Measurements from ENCODE around the gene RAB7A.
A peak's percentile ranks its signal among the peaks of the same experiment; 100 is the strongest.
"Not testable (repeated sequence)": the region's sequence is repeated elsewhere in the genome, so short reads cannot be mapped to it uniquely, and the experiment has no call there.

Gene RAB7A

DNA sequence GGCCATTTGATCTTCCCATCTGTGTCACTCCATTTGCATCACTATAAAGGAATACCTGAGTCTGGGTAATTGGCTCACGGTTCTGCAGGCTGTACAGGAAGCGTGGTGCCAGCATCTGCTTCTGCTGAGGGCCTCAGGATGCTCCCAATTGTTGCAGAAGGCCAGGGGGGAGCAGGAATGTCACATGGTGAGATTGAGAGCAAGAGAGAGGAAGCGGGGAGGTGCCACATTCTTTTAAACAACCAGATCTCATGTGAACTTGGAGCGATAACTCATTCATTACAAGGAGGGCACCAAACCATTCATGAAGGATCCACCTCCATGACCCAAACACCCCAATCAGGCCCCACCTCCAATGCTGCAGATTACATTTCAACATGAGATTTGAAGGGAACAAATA lies 13.1 kb upstream of the RAB7A start:
- DNase-seq = no peak

DNA sequence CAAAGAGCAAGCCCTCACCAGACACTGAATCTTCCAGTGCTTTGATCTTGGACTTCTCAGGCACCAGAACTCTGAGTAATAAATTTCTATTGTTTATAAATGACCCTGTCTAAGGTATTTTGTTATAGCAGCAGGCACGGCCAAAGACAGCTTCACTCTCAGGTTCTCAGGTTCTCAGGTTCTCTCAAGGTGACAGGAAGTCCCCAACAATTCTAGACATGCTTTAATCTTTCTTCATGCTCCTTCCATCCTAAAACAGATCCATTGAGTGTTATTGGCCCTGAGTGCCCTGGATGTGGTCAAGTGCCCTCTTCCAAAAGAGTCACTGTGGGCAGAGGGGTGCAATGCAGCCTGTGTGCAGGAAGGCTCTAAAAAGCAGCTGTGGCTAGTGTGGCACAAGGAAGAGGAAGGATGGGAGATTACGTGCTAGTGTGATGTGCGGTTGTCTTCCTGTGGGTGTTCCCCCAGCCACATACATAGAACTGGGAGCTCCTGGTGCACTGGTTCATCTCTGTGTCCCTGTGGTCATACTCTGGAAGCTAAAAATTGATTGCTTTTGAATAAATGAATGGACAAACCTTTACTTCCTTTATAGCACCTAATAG lies 11.0 kb upstream of the RAB7A start:
- DNase-seq = peak; percentile 33 to 43

DNA sequence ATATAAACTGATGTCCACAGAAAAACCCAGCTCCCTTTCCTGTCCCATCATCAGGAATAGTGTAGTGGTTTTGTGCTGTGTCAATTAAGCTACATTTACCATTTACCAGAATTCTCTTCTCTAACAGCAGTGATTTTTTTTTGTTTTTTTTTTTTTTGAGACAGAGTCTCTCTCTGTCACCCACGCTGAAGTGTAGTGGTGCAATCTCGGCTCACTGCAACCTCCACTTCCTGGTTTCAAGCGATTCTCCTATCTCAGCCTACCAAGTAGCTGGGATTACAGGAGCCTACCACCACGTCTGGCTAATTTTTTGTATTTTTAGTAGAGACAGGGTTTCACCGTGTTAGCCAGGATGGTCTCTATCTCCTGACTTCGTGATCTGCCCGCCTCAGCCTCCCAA lies 7.1 kb upstream of the RAB7A start:
- not testable (repeated sequence) for DNase-seq

DNA sequence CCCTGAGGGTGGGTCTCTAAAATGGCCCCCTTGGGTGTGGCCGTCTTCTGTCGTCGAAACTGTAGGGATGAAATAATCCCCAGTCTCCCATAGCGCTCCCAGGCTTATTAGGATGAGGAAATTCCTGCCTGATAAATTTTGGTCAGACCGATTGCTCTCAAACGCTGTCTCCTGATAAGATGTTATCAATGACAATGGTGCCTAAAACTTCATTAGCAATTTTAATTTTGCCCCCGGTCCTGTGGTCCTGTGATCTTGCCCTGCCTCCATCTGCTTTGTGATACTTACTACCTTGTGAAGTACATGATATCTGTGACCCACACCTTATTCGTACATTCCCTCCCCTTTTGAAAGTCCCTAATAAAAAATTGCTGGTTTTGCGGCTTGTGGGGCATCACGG lies 5.1 kb upstream of the RAB7A start:
- no peak for DNase-seq

DNA sequence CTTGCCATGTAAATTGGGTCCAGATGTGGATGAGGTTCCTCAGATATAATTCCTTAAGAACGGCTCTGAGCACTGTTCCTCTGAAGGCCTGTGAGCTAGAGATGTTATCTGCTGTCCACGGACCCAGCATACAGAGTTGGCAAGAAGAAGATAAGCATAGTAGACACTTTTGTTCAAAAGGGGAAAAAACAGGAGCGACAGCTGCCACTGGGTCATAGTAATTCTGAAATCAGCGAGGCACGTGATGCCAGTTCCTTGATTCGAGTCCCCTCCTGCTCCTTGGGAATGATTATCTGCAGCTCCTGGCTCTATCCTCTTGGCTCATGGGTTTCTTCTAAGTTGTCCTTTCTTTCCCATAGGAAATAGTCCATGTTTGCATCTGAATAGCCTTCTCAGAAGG lies 2.5 kb upstream of the RAB7A start:
- no peak for DNase-seq

DNA sequence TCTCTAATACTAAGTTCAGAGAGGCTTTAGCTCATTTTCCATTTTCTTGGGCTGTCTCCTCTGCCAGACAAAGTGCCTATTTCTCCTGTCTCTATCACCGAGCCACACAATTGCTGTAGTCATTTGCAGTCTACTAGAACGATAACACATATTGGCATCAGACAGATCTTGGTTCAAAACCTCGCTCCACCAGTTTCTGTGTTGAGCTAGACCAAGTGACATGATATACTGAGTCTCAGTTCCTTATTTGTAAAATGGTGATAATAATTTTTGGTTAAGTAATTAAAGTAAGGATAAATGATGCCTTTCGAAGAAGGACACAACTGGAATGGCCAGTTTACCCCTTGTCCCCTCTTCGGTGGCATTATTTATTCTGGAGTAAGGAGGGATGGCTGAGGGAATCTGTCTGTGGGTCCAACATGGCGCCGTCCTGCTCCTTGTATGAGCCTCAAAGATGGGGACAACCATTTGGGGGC lies 398 bp upstream of the RAB7A start:
- DNase-seq = no peak

DNA sequence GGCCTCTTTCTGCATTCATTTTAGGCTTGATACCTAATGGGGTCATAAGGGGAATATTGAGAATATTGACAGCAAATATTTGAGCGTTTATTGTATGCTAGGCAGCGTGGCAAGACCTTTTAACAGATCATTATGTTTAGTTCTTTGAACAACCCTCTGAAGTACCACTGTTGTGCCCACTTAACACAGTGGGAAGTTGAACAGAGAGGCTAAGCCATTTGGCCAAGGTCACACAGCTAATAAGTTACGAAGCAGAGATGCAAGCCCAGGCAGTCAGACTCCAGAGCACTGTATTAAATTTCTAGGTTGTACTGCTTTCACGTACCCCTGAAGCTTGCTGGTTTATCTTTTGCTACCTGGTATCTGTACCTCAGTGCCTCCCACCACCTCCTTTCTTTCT lies 1.1 kb downstream of the RAB7A start:
- no peak for DNase-seq

DNA sequence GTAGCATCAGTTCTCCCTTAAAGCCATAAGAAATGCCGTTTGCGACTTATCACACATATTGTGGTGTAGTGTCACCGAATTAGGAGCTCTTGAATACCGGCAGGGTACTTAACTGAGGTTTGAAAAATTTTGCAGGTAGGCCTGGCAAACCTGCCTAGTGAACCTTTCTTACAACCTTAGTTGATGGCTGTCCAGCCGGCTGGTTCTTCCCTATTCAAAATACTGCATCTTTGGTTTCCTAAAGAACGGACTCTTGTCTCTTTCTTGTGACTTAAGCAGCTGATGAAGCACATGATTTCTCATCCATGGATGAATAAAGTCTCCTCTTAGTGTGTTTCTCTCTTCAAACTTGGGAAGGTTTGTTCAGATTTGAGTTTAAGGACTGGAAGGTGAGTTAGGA lies 1.5 kb downstream of the RAB7A start:
- DNase-seq = no peak

DNA sequence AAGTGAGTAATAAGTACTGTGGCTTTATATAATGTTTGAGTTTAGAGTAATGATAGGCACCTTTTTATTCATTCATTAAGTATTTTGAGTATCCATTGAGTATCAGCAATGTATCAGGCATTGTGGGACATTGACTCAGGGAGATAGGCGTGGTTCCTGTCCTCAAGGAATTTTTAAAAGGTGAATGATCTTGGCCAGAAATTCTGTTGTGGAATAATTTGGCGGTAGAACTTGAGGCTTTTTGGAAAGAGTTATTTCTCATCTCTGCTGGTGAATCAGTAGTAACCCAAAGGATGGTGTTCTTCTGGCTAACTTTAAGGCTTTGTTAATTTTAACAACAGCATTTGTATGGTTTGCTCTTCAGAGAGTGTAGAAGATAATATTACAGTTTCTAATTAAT lies 2.0 kb downstream of the RAB7A start:
- no peak for DNase-seq

DNA sequence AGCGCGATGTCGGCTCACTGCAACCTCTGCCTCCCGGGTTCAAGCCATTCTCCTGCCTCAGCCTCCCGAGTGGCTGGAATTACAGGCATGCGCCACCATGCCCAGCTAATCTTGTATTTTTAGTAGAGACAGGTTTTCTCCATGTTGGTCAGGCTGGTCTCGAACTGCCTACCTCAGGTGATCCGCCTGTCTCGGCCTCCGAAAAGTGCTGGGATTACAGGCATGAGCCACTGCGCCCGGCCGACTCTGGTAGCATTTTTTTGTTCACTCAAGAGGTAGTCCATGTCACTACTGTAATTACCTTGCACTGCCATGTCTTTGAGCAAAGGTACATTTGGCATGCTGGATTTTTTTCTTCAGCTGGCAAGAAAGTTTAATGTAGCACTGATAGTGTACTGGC lies 2.5 kb downstream of the RAB7A start:
- DNase-seq = not testable (repeated sequence)

DNA sequence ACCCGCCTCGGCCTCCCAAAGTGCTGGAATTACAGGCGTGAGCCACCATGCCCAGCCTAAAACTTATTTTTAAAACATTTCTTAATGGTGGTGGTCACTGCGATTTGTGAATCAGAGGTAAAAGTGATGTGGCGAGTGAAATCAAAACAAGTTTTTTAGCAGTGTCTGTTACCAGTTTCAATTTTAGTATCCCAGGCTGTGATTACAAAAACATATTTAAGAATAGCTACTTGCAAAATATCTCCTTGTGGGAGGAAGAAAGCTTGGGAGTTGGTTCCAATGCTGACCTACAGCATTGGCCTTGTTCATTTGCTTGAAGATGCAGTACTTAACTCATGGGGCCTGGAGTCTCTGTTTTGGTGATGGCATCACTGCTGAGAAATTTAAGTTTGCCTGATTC lies 4.5 kb downstream of the RAB7A start:
- no peak for DNase-seq

DNA sequence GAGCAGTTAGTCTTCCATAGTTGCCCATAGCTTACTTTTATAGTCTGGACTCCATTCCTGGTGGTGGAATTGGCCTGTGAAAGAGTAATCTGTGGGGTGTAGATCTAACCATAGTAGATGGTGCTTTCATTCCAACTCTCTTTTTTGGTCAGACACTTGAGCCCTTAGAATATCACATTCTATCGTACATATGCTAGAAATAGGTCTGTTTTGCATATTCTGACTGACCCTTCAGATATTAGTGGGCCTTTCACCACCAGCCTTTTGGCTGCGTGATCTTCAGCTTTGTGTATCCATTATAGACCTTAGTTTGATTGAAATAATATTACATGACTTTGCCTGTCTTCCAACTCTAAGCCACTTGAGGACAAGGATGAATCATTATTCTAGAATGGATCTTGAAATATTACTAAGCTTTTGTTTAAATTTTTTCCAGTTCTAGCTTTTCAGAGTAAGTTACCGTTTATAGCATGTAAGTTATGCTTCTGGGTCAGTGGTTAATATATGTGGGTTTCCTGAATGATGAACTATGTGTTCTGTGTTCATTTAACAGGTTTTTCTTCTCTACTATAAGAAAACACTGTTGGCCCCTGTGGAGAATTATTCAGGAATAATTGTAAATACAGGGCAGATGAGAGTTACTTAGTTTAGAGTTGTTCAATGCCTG lies 8.7 kb downstream of the RAB7A start:
- no peak for DNase-seq

DNA sequence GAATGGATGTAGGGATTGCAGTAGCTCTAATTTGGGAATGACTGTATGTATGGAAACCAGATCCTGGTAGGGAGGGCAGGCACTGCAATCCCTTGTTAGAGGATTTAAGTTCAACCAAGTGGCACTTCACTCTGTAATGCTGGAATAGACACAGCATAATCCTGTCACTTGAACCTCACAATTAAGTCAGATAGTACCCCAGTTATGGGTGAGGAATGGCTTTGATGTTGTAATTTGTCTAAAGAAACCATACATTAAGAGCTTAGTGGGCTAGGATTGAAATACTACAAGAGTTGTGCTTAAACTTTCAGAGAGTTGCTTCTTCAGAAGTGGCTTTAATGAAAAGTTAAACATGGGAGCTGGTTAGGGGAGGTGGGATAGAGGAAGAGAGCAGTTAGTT lies 9.3 kb downstream of the RAB7A start:
- DNase-seq = no peak

DNA sequence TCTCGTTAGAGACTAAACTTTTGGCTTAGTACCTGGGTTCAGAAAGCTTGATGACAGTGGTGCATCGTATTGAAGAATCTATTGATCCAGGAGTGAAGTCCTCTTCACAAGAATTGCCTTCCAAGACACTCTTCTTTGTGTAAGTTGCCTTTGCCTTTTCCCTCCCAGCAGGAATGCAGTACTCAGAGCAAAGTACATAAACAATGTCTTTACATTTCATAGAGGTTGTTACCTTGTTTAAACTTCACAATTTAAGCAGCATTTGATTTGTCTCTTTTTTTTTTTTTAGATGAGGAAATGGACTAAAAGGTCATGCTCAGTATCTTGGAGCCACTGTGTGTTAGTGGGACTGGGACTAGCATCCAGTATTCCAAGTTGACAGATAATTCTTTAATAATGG lies 9.9 kb downstream of the RAB7A start:
- no peak for DNase-seq

DNA sequence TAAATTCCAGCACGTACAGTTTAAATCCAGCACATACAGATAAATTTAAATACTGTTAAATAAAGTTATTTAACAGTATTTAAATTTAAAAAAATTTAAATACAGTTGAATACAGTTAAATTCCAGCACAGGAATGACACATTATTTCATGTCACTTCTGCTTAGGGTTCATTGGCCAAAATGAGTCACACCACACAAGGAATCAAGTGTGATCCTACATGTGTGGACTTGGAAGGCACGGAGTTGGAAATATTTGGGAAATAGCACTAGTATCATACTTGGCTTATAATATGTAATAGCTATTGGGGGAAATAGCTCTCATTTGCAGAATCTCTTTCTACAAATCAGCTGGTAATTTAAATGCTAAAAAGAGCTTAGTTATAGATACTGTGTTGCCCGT lies 10.6 kb downstream of the RAB7A start:
- no peak for DNase-seq

DNA sequence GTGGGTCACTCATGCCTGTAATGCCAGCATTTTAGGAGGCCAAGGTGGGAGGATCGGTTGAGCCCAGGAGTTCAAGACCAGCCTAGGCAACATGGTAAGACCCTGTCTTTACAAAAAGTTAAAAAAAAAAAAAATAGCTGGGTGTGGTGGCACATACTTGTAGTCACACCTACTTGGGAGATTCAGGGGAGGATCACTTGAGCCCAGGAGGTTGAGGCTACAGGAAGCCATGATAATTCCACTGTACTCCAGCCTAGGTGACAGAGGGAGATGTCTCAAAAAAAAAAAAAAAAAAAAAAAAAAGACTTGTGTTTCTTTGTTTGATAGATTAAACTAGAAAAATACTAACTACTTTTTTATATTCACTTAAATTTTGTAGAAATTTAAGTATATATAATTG lies 14.6 kb downstream of the RAB7A start:
- no peak for DNase-seq

DNA sequence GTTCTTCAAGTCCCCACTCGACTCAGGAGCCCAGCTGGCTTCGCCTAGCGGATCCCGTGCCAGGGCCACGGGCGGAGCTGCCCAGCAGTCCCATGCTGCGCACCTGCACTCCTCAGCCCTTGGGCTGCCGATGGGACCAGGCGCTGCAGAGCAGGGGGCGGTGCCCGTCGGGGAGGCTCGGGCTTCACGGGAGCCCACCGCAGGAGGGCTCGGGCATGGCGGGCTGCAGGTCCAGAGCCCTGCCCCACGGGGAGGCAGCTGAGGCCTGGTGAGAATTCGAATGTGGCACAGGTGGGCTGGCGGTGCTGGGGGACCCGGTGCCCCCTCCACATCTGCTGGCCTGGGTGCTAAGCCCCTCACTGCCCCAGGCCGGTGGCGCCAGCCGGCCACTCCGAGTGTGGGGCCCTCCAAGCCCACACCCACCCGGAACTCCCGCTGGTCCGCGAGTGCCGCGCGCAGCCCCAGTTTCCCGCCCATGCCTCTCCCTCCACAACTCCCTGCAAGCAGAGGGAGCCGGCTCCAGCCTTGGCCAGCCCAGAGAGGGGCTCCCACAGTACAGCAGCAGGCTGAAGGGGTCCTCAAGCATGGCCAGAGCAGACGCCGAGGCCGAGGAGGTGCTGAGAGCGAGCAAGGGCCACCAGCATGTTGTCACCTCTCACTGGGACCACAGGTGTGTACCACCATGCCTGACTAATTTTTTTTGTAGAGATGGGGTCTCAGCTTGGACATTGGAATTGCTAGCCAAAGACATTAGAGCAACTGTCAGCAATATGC lies 17.0 kb downstream of the RAB7A start:
- DNase-seq = no peak

DNA sequence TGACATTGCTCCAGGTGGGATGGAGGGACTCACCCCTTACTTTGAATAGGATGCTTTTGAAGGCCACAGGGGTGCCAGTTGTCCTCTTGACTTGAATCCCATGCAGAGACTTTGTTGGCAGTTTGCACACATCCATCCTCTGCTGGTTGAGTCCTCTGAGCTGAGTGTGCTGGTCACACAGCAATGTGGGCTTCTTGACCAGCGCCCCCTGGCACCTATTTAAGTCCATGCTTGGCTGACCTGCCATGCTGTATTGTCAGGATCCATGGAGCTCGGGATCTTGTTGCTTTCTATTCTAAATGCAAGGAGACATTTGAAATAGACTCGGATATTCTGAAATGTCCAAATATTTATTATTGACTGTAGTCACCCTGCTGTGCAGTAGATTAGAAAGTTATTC lies 19.8 kb downstream of the RAB7A start:
- no peak for DNase-seq

DNA sequence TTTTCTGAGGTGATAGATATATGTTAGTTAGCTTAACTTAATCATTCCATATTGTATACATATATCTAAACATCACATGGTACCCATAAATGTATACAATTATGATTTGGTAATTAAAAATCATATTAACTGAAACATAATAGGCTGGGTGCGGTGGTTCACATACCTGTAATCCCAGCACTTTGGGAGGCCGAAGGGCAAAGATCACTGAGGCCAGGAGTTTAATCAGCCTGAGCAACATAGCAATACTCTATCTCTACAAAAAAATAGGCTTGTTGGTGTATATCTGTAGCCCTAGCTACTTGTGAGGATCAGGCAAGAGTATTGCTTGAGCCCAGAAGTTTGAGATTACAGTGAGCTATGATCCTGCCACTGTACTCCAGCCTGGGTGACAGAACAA lies 20.9 kb downstream of the RAB7A start:
- no peak for DNase-seq

DNA sequence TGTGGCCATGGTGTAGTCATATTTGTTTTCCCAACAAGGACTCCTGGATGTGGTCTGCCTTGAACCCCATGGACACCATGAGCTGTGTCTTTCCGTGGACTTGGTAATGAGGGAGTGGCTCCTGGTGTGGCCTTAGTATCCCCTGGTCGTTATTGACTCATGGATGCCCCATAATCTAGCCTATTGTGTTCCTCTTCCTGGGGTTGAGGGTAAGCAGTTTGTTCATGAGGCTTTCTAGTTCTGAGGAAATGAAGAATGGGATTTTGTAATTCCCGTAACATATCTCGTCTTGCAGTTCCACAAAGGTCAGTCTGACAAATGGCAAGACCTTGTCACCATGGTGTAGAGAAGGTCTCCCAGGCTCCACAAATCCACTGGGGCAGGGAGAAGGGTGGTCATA lies 22.6 kb downstream of the RAB7A start:
- DNase-seq = no peak

DNA sequence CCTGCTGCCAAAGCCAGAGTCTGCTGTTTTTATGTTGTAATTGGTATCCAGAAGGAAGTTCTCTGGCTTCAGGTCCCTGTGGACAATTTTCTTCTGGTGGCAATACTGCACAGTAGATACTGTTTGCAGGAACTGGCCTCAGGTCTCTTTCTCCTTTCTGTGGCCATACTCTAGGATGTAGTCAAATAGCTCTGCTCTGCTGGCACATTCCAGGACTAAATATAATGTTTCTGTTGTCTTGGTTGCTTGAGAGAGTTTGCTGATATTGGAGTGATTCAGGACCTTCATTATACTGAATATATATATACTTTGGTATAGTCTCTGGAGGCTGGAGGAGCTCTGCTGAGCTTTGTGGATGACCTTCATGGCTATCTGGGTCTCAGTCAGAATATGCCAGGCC lies 23.1 kb downstream of the RAB7A start:
- no peak for DNase-seq

DNA sequence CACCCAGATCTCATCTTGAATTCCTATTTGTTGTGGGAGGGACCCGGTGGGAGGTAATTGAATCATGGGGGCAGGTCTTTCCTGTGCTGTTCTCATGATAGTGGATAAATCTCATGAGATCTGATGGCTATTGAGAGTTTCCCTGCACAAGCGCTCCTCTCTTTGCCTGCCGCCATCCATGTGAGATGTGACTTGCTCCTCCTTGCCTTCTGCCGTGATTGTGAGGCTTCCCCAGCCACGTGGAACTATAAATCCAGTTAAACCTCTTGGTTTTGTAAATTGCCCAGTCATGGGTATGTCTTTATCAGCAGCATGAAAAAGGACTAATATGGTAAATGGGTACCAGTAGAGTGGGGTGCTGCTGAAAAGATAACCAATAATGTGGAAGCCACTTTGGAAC lies 23.6 kb downstream of the RAB7A start:
- not testable (repeated sequence) for DNase-seq

DNA sequence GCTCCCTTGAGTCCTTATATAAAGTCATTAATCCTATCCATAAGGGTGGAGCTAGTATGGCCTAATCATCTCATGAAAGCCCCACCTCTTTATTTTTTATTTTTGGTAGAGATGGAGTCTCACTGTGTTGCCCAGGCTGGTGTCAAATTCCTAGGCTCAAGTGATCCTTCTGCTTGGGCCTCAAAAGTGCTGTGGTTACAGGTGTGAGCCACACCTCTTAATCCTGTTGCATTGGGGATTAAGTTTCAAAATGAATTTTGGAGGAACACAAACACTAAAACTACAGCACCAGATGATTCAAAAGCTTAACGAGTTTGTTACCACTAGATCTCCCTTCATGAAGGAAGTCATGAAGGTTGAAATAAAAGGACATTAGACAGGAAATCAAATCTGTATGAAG lies 27.7 kb downstream of the RAB7A start:
- DNase-seq = no peak

DNA sequence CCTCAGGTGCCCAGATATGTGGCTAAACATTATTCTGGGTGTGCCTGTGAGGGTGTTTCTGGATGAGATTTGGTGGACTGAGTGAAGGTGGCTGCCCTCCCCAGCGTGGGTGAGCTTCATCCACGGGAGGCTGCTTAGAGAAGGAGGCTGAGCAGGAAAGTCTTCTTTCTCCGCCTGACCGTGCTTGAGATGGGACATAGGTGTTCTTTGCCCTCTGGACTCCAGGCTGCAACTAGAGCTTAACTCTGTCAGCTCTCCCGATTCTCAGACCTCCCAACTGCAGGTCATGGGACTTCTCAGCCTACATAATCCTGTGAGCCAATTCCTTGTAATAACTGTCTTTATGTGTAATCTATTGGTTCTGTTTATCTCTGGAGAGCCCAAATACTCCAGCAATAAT lies 34.1 kb downstream of the RAB7A start:
- no peak for DNase-seq

Data from activated CD4-positive, alpha-beta T cell treated with anti-CD3 and anti-CD28 coated beads, Interleukin-2, amount 50 U/mL, for 48 hours (primary cell).